ENCODE measurements around the gene TRAF3IP1. TPM values are rescaled to one million over a fixed set of nuclear protein-coding genes. Genes with fewer than 3 reads are reported as not detected.

Gene TRAF3IP1
- total RNA-seq, 1 donor from 2014 or later = 11.2 TPM

- Mint-ChIP-seq H3K36me3 (no peaks in the 10 kb centered on the region), H3K4me3 (no peak overlapping the region), H3K27me3 (ENCODE audit: insufficient read depth, low read depth) (peaks cover 4% of the 10 kb centered on the region), H3K27ac (peak overlapping the region; percentile 48), H3K4me1 (no peaks in the 10 kb centered on the region), H3K9me3 (no peaks in the 10 kb centered on the region)
- TF ChIP-seq EZH2phosphoT487 (IDR thresholded peaks at IDR 0.05) (no peak), CTCF (IDR thresholded peaks at IDR 0.05) (peak; percentile 27)
- Histone ChIP-seq H4K20me1 (ENCODE audit: low read depth) (no peaks in the 10 kb centered on the region), H3K9ac (no peak overlapping the region), H3K27me3 (no peaks in the 10 kb centered on the region), H3F3A (ENCODE audit: low read depth) (no peaks in the 10 kb centered on the region), H3K79me2 (ENCODE audit: low read depth) (no peaks in the 10 kb centered on the region), H3K9me3 (ENCODE audit: low read depth) (no peaks in the 10 kb centered on the region), H2AFZ (replicated peaks) (no peak overlapping the region), H3K4me3 (no peak overlapping the region), H3K4me2 (no peak overlapping the region), H3K36me3 (no peaks in the 10 kb centered on the region), H3K27ac (no peak overlapping the region), H3K4me1 (no peaks in the 10 kb centered on the region)
- DNase-seq (ENCODE audit: low spot score) = no peak
Measured at GRCh38 chr2:238305092-238305862, 15.0 kb upstream of the TRAF3IP1 start.

DNA sequence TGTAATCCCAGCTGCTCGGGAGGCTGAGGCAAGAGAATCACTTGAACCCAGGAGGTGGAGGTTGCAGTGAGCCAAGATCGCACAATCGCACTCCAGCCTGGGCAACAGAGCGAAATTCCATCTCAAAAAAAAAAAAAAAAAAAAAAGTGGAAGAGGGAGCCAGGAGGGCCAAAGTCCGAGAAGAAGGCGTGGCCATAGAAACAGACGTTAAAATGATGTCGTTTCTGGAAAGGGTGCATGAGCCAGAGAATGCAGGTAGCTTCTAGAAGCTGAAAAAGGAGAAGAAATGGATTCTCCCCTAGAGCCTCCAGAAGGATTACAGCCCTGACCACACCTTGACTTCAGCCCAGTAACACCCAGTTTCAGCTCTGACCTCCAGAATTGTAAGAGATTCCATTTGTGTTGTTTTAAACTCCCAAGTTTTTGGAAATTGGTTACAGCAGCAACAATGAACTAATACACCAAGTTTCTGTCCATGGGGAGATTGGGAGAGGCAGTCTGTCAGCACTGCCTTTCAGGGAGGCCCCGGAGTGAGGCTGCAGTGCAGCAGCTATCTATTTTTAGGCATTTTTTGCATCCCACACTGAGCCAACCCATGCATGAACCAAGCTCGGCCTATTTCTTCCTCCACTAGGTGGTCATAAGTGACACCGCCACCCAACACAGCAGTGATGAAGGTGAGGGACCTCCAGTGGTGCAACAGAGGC lies 14.2 kb upstream of the TRAF3IP1 start:
- Histone ChIP-seq H3K4me2 (no peak overlapping the region), H4K20me1 (ENCODE audit: low read depth) (no peaks in the 10 kb centered on the region), H2AFZ (replicated peaks) (no peak overlapping the region), H3K4me1 (no peaks in the 10 kb centered on the region), H3K9me3 (ENCODE audit: low read depth) (no peaks in the 10 kb centered on the region), H3K27me3 (no peaks in the 10 kb centered on the region), H3K27ac (no peak overlapping the region), H3K9ac (no peak overlapping the region), H3K4me3 (no peak overlapping the region), H3K79me2 (ENCODE audit: low read depth) (no peaks in the 10 kb centered on the region), H3K36me3 (no peaks in the 10 kb centered on the region), H3F3A (ENCODE audit: low read depth) (no peaks in the 10 kb centered on the region)
- DNase-seq (ENCODE audit: low spot score) = no peak
- Mint-ChIP-seq H3K9me3 (no peaks in the 10 kb centered on the region), H3K27me3 (ENCODE audit: insufficient read depth, low read depth) (peaks cover 4% of the 10 kb centered on the region), H3K4me3 (no peak overlapping the region), H3K4me1 (no peaks in the 10 kb centered on the region), H3K36me3 (no peaks in the 10 kb centered on the region), H3K27ac (no peak overlapping the region)
- TF ChIP-seq CTCF (IDR thresholded peaks at IDR 0.05) (no peak), EZH2 (IDR thresholded peaks at IDR 0.05) (no peak), EZH2phosphoT487 (IDR thresholded peaks at IDR 0.05) (no peak)

- H3K9ac ChIP-seq = no peak overlapping the region
- H3K4me1 Mint-ChIP-seq = no peaks in the 10 kb centered on the region
- peak overlapping the region; percentile 35 for H3K4me3 Mint-ChIP-seq
- no peak overlapping the region for H3K4me2 ChIP-seq
- H3K27me3 ChIP-seq = no peaks in the 10 kb centered on the region
- H4K20me1 ChIP-seq (ENCODE audit: low read depth) = no peaks in the 10 kb centered on the region
- H3K9me3 Mint-ChIP-seq = no peaks in the 10 kb centered on the region
- TF ChIP-seq CTCF (IDR thresholded peaks at IDR 0.05) = no peak
- TF ChIP-seq EZH2 (IDR thresholded peaks at IDR 0.05) = no peak
- TF ChIP-seq EZH2phosphoT487 (IDR thresholded peaks at IDR 0.05) = no peak
- H3K79me2 ChIP-seq (ENCODE audit: low read depth) = no peaks in the 10 kb centered on the region
- H3K4me1 ChIP-seq = no peaks in the 10 kb centered on the region
- no peak overlapping the region for H3K27ac Mint-ChIP-seq
- no peak for DNase-seq (ENCODE audit: low spot score)
- no peak overlapping the region for H3K27ac ChIP-seq
- H3K27me3 Mint-ChIP-seq (ENCODE audit: insufficient read depth, low read depth) = peaks cover 4% of the 10 kb centered on the region
- no peak overlapping the region for H2AFZ ChIP-seq (replicated peaks)
- H3K36me3 Mint-ChIP-seq = no peaks in the 10 kb centered on the region
- H3F3A ChIP-seq (ENCODE audit: low read depth) = no peaks in the 10 kb centered on the region
- H3K4me3 ChIP-seq = no peak overlapping the region
- H3K36me3 ChIP-seq = no peaks in the 10 kb centered on the region
- H3K9me3 ChIP-seq (ENCODE audit: low read depth) = no peaks in the 10 kb centered on the region
Measured at GRCh38 chr2:238306672-238306998, 13.7 kb upstream of the TRAF3IP1 start.
